Astrocyte (in vitro differentiated cells and primary cell): Measurements from ENCODE around the gene NIF3L1. TPM values are rescaled to one million over a fixed set of nuclear protein-coding genes. Genes with fewer than 3 reads are reported as not detected.
"Not testable (repeated sequence)": the region's sequence is repeated elsewhere in the genome, so short reads cannot be mapped to it uniquely, and the experiment has no call there.

Experiments
- DNase-seq: peaks from one replicate; pipeline ENCODE4 v3.0.0-alpha.2; 2010; ENCODE audit warnings: low read depth
- FAIRE-seq: peaks from 2 replicates; lab custom pipeline; 2011; peaks lifted over from hg19 to GRCh38; lab: Jason Lieb, UNC
- H2AFZ ChIP-seq: 2 replicates; pipeline ENCODE4 v1.6.0; 2012; ENCODE audit warnings: low read depth, low read length, inconsistent platforms
- H3K27ac ChIP-seq: 2 replicates; pipeline ENCODE4 v1.5.1; 2011; ENCODE audit warnings: low read depth, low read length, inconsistent platforms
- H3K27me3 ChIP-seq: 2 replicates; pipeline ENCODE4 v1.6.0; 2011; ENCODE audit warnings: low read length, inconsistent platforms; ENCODE audit not compliant: insufficient read depth
- H3K36me3 ChIP-seq: 2 replicates; pipeline ENCODE4 v1.5.1; 2011; ENCODE audit warnings: low read length, inconsistent platforms; ENCODE audit not compliant: insufficient read depth
- H3K4me1 ChIP-seq: 2 replicates; pipeline ENCODE4 v1.5.1; 2011; ENCODE audit warnings: low read length, inconsistent platforms; ENCODE audit not compliant: insufficient read depth
- H3K4me2 ChIP-seq: 2 replicates; pipeline ENCODE4 v1.6.0; 2012; ENCODE audit warnings: low read length, inconsistent platforms
- H3K4me3 ChIP-seq: 2 replicates; pipeline ENCODE4 v1.5.1; 2011; ENCODE audit warnings: low read depth, mild to moderate bottlenecking, low read length, inconsistent platforms; ENCODE audit not compliant: insufficient read depth
- H3K79me2 ChIP-seq: 2 replicates; pipeline ENCODE4 v1.6.0; 2012; ENCODE audit warnings: mild to moderate bottlenecking, low read length, inconsistent platforms; ENCODE audit not compliant: insufficient read depth
- H3K9ac ChIP-seq: 2 replicates; pipeline ENCODE4 v1.6.0; 2012; ENCODE audit warnings: mild to moderate bottlenecking, low read length, inconsistent platforms
- H3K9me3 ChIP-seq: 2 replicates; pipeline ENCODE4 v1.5.1; 2012; ENCODE audit warnings: low read depth, mild to moderate bottlenecking, low read length, inconsistent platforms; ENCODE audit not compliant: insufficient read depth
- H4K20me1 ChIP-seq: 2 replicates; pipeline ENCODE4 v1.6.0; 2012; ENCODE audit warnings: low read length, inconsistent platforms; ENCODE audit not compliant: insufficient read depth
- H3K27ac Mint-ChIP-seq: one replicate; pipeline ENCODE4 v1.8.0; 2021; ENCODE audit warnings: mild to moderate bottlenecking, mixed read lengths; ENCODE audit not compliant: unreplicated experiment
- H3K27me3 Mint-ChIP-seq: one replicate; pipeline ENCODE4 v1.8.0; 2021; ENCODE audit warnings: low read depth, mixed read lengths; ENCODE audit not compliant: unreplicated experiment
- H3K36me3 Mint-ChIP-seq: one replicate; pipeline ENCODE4 v1.8.0; 2021; ENCODE audit warnings: low read depth, mixed read lengths; ENCODE audit not compliant: unreplicated experiment
- H3K4me1 Mint-ChIP-seq: one replicate; pipeline ENCODE4 v1.8.0; 2021; ENCODE audit warnings: low read depth, mixed read lengths; ENCODE audit not compliant: unreplicated experiment
- H3K4me3 Mint-ChIP-seq: one replicate; pipeline ENCODE4 v1.8.0; 2021; ENCODE audit warnings: mild to moderate bottlenecking, moderate library complexity, mixed read lengths; ENCODE audit not compliant: unreplicated experiment
- H3K9me3 Mint-ChIP-seq: one replicate; pipeline ENCODE4 v1.8.0; 2021; ENCODE audit warnings: mild to moderate bottlenecking, mixed read lengths; ENCODE audit not compliant: unreplicated experiment
- CTCF ChIP-seq: IDR thresholded peaks from 2 replicates; pipeline ENCODE4 v1.5.1; 2011; ENCODE audit warnings: low read depth, mild to moderate bottlenecking, inconsistent platforms, low read length, moderate library complexity; ENCODE audit not compliant: insufficient read depth
- EZH2 ChIP-seq: IDR thresholded peaks from 2 replicates; pipeline ENCODE4 v1.6.1; 2012; ENCODE audit warnings: mild to moderate bottlenecking, low read length, inconsistent platforms; ENCODE audit not compliant: insufficient read depth
- total RNA-seq: library from RNA; stranded (reverse); gene quantifications from 2 replicates; pipeline ENCODE4 v1.2.1, GENCODE V29; 2021

The NIF3L1 gene
- total RNA-seq, 1 donor from 2014 or later, result 17.8 TPM

DNA sequence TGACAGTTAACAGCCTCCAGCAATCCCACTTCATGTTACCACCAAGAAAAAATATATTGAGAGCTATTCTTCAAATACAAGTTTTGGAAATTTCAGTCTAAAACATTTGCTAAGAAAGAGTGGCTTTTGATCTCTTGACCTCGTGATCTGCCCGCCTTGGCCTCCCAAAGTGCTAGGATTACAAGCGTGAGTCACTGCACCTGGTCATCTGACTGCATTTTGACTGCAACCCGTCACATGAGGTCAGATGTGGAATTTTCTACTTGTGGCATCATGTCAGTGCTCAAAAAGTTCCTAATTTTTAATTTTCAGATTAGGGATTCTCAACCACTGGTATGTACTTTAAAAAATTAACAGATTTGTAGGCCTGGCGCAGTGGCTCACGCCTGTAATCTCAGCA, 15.6 kb upstream of the NIF3L1 start:
- DNase-seq (no peak), FAIRE-seq (no peak)
- H3K36me3 ChIP-seq, result peaks cover 29% of the 10 kb centered on the region
- H3K36me3 Mint-ChIP-seq, result peaks cover 18% of the 10 kb centered on the region
- H3K27me3 Mint-ChIP-seq, result no peaks in the 10 kb centered on the region
- no peaks in the 10 kb centered on the region for H3K4me1 Mint-ChIP-seq
- no peak overlapping the region for H3K4me2 ChIP-seq
- H3K9me3 ChIP-seq, result no peaks in the 10 kb centered on the region
- H4K20me1 ChIP-seq, result no peaks in the 10 kb centered on the region
- no peak overlapping the region for H3K9ac ChIP-seq
- TF ChIP-seq EZH2, result no peak
- no peaks in the 10 kb centered on the region for H3K79me2 ChIP-seq
- no peak overlapping the region for H3K4me3 ChIP-seq
- no peak overlapping the region for H3K4me3 Mint-ChIP-seq
- no peak overlapping the region for H2AFZ ChIP-seq
- no peaks in the 10 kb centered on the region for H3K27me3 ChIP-seq
- H3K4me1 ChIP-seq, result no peaks in the 10 kb centered on the region
- no peak overlapping the region for H3K27ac ChIP-seq
- H3K9me3 Mint-ChIP-seq, result no peaks in the 10 kb centered on the region
- H3K27ac Mint-ChIP-seq, result no peak overlapping the region

GRCh38 chr2:200877443-200877842, 11.7 kb upstream of the NIF3L1 start:
- no peaks in the 10 kb centered on the region for H3K9me3 Mint-ChIP-seq
- H3K27me3 Mint-ChIP-seq, result no peaks in the 10 kb centered on the region
- Histone ChIP-seq H3K27me3 (no peaks in the 10 kb centered on the region), H4K20me1 (no peaks in the 10 kb centered on the region), H3K36me3 (peaks cover 46% of the 10 kb centered on the region), H3K4me3 (no peak overlapping the region), H3K79me2 (no peaks in the 10 kb centered on the region), H3K9me3 (no peaks in the 10 kb centered on the region), H3K27ac (no peak overlapping the region), H2AFZ (no peak overlapping the region), H3K4me2 (no peak overlapping the region), H3K9ac (no peak overlapping the region), H3K4me1 (no peaks in the 10 kb centered on the region)
- DNase-seq (no peak), FAIRE-seq (no peak)
- H3K36me3 Mint-ChIP-seq, result peaks cover 15% of the 10 kb centered on the region
- H3K4me3 Mint-ChIP-seq, result no peak overlapping the region
- no peaks in the 10 kb centered on the region for H3K4me1 Mint-ChIP-seq
- TF ChIP-seq CTCF, result no peak
- TF ChIP-seq EZH2, result no peak
- H3K27ac Mint-ChIP-seq, result no peak overlapping the region

GRCh38 chr2:200878289-200878880, 10.8 kb upstream of the NIF3L1 start:
- no peaks in the 10 kb centered on the region for H4K20me1 ChIP-seq
- H3K4me1 Mint-ChIP-seq, result no peaks in the 10 kb centered on the region
- no peak overlapping the region for H3K27ac Mint-ChIP-seq
- H3K79me2 ChIP-seq, result no peaks in the 10 kb centered on the region
- H3K27me3 Mint-ChIP-seq, result no peaks in the 10 kb centered on the region
- peaks cover 14% of the 10 kb centered on the region for H3K36me3 Mint-ChIP-seq
- H3K4me2 ChIP-seq, result no peak overlapping the region
- no peak overlapping the region for H3K27ac ChIP-seq
- H3K4me1 ChIP-seq, result no peaks in the 10 kb centered on the region
- no peak for FAIRE-seq
- no peak for TF ChIP-seq EZH2
- TF ChIP-seq CTCF, result no peak
- no peak overlapping the region for H3K4me3 ChIP-seq
- no peaks in the 10 kb centered on the region for H3K27me3 ChIP-seq
- peaks cover 46% of the 10 kb centered on the region for H3K36me3 ChIP-seq
- no peaks in the 10 kb centered on the region for H3K9me3 Mint-ChIP-seq
- no peak for DNase-seq
- H3K4me3 Mint-ChIP-seq, result no peak overlapping the region
- no peak overlapping the region for H3K9ac ChIP-seq
- no peak overlapping the region for H2AFZ ChIP-seq
- no peaks in the 10 kb centered on the region for H3K9me3 ChIP-seq

DNA sequence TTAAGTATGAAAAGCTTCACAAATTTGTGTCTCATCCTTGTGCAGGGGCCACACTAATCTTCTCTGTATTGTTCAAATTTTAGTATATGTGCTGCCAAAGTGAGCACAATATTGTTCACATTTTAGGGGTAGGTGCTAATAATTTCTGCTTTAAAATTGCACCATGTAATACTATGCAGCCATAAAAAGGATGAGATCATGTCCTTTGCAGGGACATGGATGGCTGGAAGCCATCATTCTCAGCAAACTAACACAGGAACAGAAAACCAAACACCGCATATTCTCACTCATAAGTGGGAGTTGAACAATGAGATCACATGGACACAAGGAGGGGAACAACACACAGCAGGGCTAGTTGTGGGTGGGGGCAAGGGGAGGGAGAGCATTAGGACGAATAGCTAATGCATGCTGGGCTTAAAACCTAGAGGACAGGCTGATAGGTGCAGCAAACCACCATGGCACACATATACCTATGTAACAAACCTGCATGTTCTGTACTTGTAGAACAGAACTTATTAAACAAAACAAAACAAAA, 7.4 kb upstream of the NIF3L1 start:
- H3K27me3 Mint-ChIP-seq, H3K27me3 ChIP-seq, DNase-seq, H2AFZ ChIP-seq, H3K4me3 Mint-ChIP-seq, H3K4me2 ChIP-seq, FAIRE-seq, H3K27ac ChIP-seq, H3K9me3 ChIP-seq, H3K27ac Mint-ChIP-seq, H3K79me2 ChIP-seq, H3K4me1 Mint-ChIP-seq, H3K4me1 ChIP-seq, H3K36me3 Mint-ChIP-seq, H4K20me1 ChIP-seq, H3K9ac ChIP-seq, H3K9me3 Mint-ChIP-seq, H3K4me3 ChIP-seq: not testable (repeated sequence)
- peaks cover 35% of the 10 kb centered on the region for H3K36me3 ChIP-seq
